Suprapubic skin (tissue), 4 donors: Measurements from ENCODE around the gene CCNB1.

ENCODE experiments used
- CTCF ChIP-seq, 2 donors: fragments of 200-600 bp in 1 of 2; fragments of 450-650 bp in 1 of 2; sonication (generic) in 1 of 2; IDR thresholded peaks; one replicate each; pipeline ENCODE4 v1.5.1; 2016 to 2019; ENCODE audit warnings: antibody characterized with exemption in 2 of 2, mild to moderate bottlenecking in 1 of 2, moderate library complexity in 1 of 2
- EP300 ChIP-seq: sonication (generic); formaldehyde crosslinking; IDR thresholded peaks from one replicate; pipeline ENCODE4 v1.6.1; 2017; ENCODE audit warnings: antibody characterized with exemption
- POLR2AphosphoS5 ChIP-seq, 3 donors: sonication (generic); formaldehyde crosslinking; IDR thresholded peaks; one replicate each; pipeline ENCODE4 v1.6.1; 2017; ENCODE audit warnings: antibody characterized with exemption in 3 of 3

DNA sequence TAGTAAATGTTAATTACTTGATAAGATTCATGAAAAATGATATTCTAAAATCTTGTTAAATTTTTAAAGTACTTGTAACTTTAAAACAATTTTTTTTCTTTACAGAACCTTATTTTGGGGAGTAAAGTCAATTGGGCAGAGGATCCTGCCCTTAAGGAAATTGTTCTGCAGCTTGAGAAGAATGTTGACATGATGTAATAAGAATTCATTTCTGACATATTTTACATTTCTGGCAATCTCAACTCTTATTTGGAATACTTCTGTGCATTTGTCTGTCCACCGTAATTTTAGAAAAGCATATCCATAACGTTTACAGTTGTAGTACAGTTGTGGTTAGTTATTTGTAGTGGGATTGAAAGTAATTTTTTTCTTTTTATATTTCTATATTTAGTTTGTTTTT is 42.7 kb downstream of the CCNB1 start:
- no peak for TF ChIP-seq CTCF (IDR thresholded peaks at IDR 0.05)
- TF ChIP-seq POLR2AphosphoS5 (IDR thresholded peaks at IDR 0.05), result no peak
- no peak for TF ChIP-seq EP300
